Osteoblast (primary cell): Measurements from ENCODE around the gene NCBP2L. TPM values are rescaled to one million over a fixed set of nuclear protein-coding genes. Genes with fewer than 3 reads are reported as not detected.
"Not testable (repeated sequence)": the region's sequence is repeated elsewhere in the genome, so short reads cannot be mapped to it uniquely, and the experiment has no call there.

Experiments
- DNase-seq: peaks from one replicate; pipeline ENCODE4 v3.0.0; 2011; ENCODE audit warnings: low spot score, mixed read lengths; ENCODE audit not compliant: insufficient read length; ENCODE audit errors: missing footprints
- H2AFZ ChIP-seq: 2 replicates; pipeline ENCODE4 v1.6.0; 2011; ENCODE audit warnings: mild to moderate bottlenecking, low read length
- H3K27ac ChIP-seq: 2 replicates; pipeline ENCODE4 v1.5.1; 2011; ENCODE audit warnings: mild to moderate bottlenecking, low read depth, low read length, moderate library complexity
- H3K27me3 ChIP-seq: 2 replicates; pipeline ENCODE4 v1.6.0; 2012; ENCODE audit warnings: mild to moderate bottlenecking, control low read depth, inconsistent platforms, low read length, moderate library complexity; ENCODE audit not compliant: insufficient read depth
- H3K36me3 ChIP-seq: 2 replicates; pipeline ENCODE4 v1.5.1; 2011; ENCODE audit warnings: mild to moderate bottlenecking, low read length, control low read depth, moderate library complexity; ENCODE audit not compliant: insufficient read depth
- H3K4me1 ChIP-seq: 2 replicates; pipeline ENCODE4 v1.5.1; 2011; ENCODE audit warnings: mild to moderate bottlenecking, low read length, control low read depth, moderate library complexity; ENCODE audit not compliant: insufficient read depth
- H3K4me2 ChIP-seq: 2 replicates; pipeline ENCODE4 v1.6.0; 2011; ENCODE audit warnings: mild to moderate bottlenecking, low read length; ENCODE audit not compliant: insufficient read depth
- H3K4me3 ChIP-seq: fragments of 200-600 bp; sonication (generic); 3 replicates; pipeline ENCODE4 v1.5.1; 2012; ENCODE audit warnings: mild to moderate bottlenecking, low read length, inconsistent platforms; ENCODE audit not compliant: insufficient read depth
- H3K79me2 ChIP-seq: 2 replicates; pipeline ENCODE4 v1.6.0; 2012; ENCODE audit warnings: mild to moderate bottlenecking, low read length, control low read depth, inconsistent platforms; ENCODE audit not compliant: insufficient read depth
- H3K9me3 ChIP-seq: 2 replicates; pipeline ENCODE4 v1.5.1; 2011; ENCODE audit warnings: low read depth, low read length, control low read depth
- H4K20me1 ChIP-seq: 2 replicates; pipeline ENCODE4 v1.6.0; 2012; ENCODE audit warnings: mild to moderate bottlenecking, low read length, control low read depth; ENCODE audit not compliant: insufficient read depth
- CTCF ChIP-seq: IDR thresholded peaks from 2 replicates; pipeline ENCODE4 v1.5.1; 2011; ENCODE audit warnings: mild to moderate bottlenecking, low read depth, low read length, moderate library complexity; ENCODE audit errors: extremely low read depth
- total RNA-seq: library from RNA; depleted of rRNA; stranded (reverse); fragments of >200 nt; gene quantifications from 2 replicates; pipeline ENCODE4 v1.2.3, GENCODE V29; 2012

Gene NCBP2L
- total RNA-seq, 1 donor, result not detected

- H3K27ac ChIP-seq, result no peak overlapping the region
- H3K9me3 ChIP-seq, result no peaks in the 10 kb centered on the region
- no peak for DNase-seq
- H2AFZ ChIP-seq, result no peak overlapping the region
- no peak overlapping the region for H3K4me3 ChIP-seq
- H3K4me2 ChIP-seq, result no peak overlapping the region
- no peaks in the 10 kb centered on the region for H3K36me3 ChIP-seq
- H3K27me3 ChIP-seq, result peaks cover 9% of the 10 kb centered on the region
- H3K4me1 ChIP-seq, result no peaks in the 10 kb centered on the region
- no peaks in the 10 kb centered on the region for H4K20me1 ChIP-seq
- no peak for TF ChIP-seq CTCF
- no peaks in the 10 kb centered on the region for H3K79me2 ChIP-seq
Measured at GRCh38 chrX:107805179-107805578, 27.6 kb downstream of the NCBP2L start.

- H3K4me3 ChIP-seq, H4K20me1 ChIP-seq, H3K9me3 ChIP-seq, H3K27ac ChIP-seq, H2AFZ ChIP-seq, H3K4me2 ChIP-seq, H3K4me1 ChIP-seq, DNase-seq, H3K36me3 ChIP-seq, H3K79me2 ChIP-seq: not testable (repeated sequence)
- H3K27me3 ChIP-seq, result peaks cover 30% of the 10 kb centered on the region
Measured at GRCh38 chrX:107810053-107810452, 32.5 kb downstream of the NCBP2L start.

- Histone ChIP-seq H3K79me2 (no peaks in the 10 kb centered on the region), H2AFZ (no peak overlapping the region), H3K4me2 (no peak overlapping the region), H3K27me3 (peaks cover 9% of the 10 kb centered on the region), H3K36me3 (no peaks in the 10 kb centered on the region), H3K27ac (no peak overlapping the region), H3K4me1 (no peaks in the 10 kb centered on the region), H4K20me1 (no peaks in the 10 kb centered on the region), H3K9me3 (peaks cover 4% of the 10 kb centered on the region), H3K4me3 (no peak overlapping the region)
- TF ChIP-seq CTCF, result no peak
- DNase-seq, result no peak
Measured at GRCh38 chrX:107818900-107819521, 41.5 kb downstream of the NCBP2L start.

GRCh38 chrX:107823042-107823441 is 45.5 kb downstream of the NCBP2L start:
- Histone ChIP-seq H3K4me1 (peaks cover 8% of the 10 kb centered on the region), H3K27me3 (peaks cover 16% of the 10 kb centered on the region), H3K4me3 (no peak overlapping the region), H3K9me3 (peaks cover 4% of the 10 kb centered on the region), H3K27ac (no peak overlapping the region), H3K79me2 (peaks cover 5% of the 10 kb centered on the region), H3K36me3 (no peaks in the 10 kb centered on the region), H2AFZ (no peak overlapping the region), H3K4me2 (no peak overlapping the region), H4K20me1 (no peaks in the 10 kb centered on the region)
- no peak for TF ChIP-seq CTCF
- DNase-seq, result no peak
